GM10847 (cell line): ENCODE measurements around the gene ZNF112.

Experiments used
- POLR2A ChIP-seq: IDR thresholded peaks from 2 replicates; pipeline ENCODE4 v1.6.1; 2011; ENCODE audit not compliant: insufficient read length; ENCODE audit errors: extremely low read depth

ZNF112 gene

DNA sequence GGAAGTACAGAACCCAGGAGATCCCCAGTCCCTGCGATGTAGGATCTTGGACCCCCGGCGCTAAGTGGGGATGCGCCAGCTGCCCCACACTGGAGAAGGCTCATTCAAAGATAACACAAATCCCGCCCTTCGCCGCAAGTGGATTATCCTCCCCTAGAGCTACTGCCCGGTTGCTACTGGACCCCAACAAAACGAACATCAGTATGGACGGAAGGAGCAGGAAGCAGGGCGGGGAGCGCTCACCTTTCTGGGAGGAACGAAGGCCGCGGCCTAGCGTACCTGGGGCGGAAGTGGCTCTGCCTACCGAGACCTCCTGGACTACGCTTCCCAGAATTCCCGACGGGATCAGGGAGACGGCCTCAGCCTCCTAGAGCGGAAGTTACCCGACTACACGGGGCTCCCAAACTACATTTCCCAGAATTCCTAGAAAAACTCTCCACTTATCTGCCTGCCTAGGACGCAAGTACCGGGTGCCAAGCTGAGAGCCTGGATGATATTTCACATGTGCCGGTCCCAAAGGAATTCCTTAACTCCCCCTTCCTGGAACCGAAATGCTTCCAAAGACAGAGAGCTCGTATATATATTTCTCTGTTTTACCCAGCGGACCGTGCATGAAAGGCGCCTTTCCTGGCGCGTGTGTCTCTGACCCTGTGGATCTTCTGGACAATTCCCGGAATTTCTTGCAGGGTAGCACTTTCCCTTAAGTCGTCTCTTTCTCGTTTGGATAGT lies at the start of gene ZNF112:
ZNF112 (minus strand) TSS at position 298 of the 729 bp plus-strand sequence. CDS start 16,141 bp downstream, outside the sequence.
- no peak for TF ChIP-seq POLR2A

- no peak for TF ChIP-seq POLR2A
Measured at GRCh38 chr19:44401139-44402115, 44.9 kb upstream of the ZNF112 start, which contains the start of gene ZNF285. TSS of gene ZNF285 (minus strand) at chr19:44401608. CDS start at chr19:44397213, 4,395 bp downstream.

- no peak for TF ChIP-seq POLR2A
Measured at GRCh38 chr19:44374789-44375188, 18.3 kb upstream of the ZNF112 start.

DNA sequence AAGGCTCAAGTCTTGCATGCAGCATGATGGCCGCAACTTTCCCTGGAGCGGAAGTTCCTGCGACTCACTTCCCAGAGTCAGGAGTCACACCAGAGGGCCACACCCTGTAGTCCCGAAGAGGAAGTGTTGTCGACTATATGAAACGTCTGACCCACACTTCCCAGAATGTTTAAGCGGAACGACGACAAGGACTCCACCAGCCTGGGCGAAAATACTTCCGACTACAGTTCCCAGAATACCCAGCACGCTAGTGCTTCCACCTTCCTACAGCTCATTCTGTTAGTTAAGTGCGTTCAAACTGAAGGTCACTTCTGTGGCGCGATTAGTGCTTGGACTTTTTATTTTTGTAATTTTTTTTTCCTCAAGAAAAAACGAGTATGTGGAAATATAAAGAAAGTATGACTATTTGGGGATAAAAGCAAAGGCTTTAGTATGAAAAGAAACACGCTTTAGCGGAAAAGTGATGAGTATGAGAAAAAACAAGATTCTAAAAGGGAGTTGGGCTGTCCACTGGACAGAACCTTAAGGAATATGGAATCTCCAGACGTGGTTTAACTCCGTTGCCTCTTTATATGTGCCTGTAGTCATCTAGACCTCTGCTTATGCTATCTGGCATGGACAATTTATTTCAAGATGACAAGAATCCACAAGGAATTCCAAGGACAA lies 15.5 kb upstream of the ZNF112 start:
- no peak for TF ChIP-seq POLR2A

GRCh38 chr19:44367024-44367423 lies 10.5 kb upstream of the ZNF112 start:
- TF ChIP-seq POLR2A, result no peak

DNA sequence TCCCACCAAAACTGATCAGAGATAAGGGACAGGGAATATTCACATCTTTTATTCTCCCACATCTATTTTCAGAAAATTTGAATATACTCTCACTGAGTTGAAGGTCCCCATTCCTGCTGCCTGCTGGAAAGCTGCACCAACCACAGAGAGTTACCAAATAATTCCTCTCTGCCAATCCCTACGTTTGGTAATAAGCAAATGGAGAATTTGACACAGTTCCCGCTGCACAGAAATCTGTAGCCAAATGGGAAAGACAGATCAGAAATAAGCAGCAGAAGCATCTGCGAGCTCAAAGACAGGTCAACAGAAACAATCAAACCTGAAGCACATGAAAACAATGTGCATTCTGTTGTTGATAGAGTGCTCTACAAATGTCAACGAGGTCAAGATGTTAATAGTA lies 9.9 kb downstream of the ZNF112 start:
- TF ChIP-seq POLR2A, result no peak

DNA sequence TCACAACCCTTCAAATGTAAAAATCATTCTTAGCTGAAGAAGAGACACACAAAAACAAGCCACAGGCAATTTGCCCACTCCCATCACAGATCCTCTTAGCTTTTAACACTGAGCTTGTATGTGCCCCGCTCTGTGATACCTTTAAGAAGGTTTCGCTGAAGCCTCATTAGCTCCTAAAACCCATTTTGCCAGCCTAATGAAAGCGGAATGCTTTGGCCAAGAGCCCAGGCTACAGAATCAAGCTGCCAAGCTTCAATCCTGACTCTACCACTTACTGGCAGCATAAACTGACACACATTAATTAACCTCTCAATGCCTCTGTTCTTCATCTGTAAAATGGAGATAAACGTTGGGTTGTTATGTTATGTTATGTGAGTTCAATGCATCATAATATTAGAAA lies 10.5 kb downstream of the ZNF112 start:
- TF ChIP-seq POLR2A, result no peak

GRCh38 chr19:44344255-44344654 lies 12.2 kb downstream of the ZNF112 start:
- TF ChIP-seq POLR2A, result no peak

GRCh38 chr19:44341794-44342193 lies 14.7 kb downstream of the ZNF112 start:
- no peak for TF ChIP-seq POLR2A

GRCh38 chr19:44332145-44332544 lies 24.3 kb downstream of the ZNF112 start:
- TF ChIP-seq POLR2A, result no peak

GRCh38 chr19:44315883-44316282 lies 40.6 kb downstream of the ZNF112 start:
- no peak for TF ChIP-seq POLR2A

- TF ChIP-seq POLR2A, result no peak
Measured at GRCh38 chr19:44313231-44313630, 43.2 kb downstream of the ZNF112 start.

GRCh38 chr19:44308011-44308410 lies 48.5 kb downstream of the ZNF112 start:
- TF ChIP-seq POLR2A, result no peak

DNA sequence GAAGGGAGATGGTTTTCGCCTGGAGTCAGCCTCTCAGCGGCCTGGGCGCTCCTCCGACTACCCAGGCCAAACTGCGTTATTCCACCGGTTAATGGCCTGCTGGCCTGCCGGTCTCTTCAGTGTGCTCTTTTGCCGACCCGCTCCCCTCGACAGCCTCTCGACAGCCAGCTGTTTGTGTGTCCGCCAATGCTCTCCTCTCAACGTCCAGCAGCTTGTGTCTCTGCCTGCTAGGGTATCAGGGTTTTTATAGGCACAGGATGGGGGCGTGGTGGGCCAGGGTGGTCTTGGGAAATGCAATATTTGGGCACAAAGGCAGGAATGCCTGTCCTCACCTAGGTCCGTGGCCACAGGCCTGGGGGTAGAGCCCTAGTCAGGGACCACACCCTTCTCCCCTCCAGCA lies 50.2 kb downstream of the ZNF112 start:
- TF ChIP-seq POLR2A, result no peak

DNA sequence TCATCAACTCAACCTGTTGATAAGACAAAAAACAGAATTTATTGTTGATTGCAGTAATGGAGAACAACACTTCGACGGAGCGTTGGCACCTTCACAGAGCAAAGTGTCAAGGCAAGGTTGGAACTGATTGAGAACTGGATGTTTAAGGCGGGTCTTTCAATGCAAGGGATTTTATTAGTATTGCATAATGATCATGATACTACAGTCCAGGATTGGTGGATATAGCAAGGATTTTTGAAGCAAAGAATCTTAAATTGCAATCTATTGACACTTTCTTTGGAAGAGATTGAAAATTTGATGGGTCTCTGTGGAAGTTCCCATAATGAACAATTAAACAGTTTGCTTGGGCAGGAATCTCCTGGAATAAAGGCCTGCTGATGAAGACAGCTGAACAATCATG lies 51.0 kb downstream of the ZNF112 start:
- TF ChIP-seq POLR2A, result no peak
